ENCODE results near the gene BIN1.

GRCh38 chr2:127134235-127134634 lies 27.3 kb upstream of the BIN1 start:
- TF ChIP-seq POLR2AphosphoS5 (IDR thresholded peaks at IDR 0.05; ENCODE audit: borderline replicate concordance, low read depth, low read length), result no peak
- TF ChIP-seq EZH2 (IDR thresholded peaks at IDR 0.05), result no peak
- TF ChIP-seq FOXP2 (optimal IDR thresholded peaks at IDR 0.05; ENCODE audit: control extremely low read depth, extremely low read length, insufficient read depth), result no peak
